ENCODE data around the gene GPHB5.

DNA sequence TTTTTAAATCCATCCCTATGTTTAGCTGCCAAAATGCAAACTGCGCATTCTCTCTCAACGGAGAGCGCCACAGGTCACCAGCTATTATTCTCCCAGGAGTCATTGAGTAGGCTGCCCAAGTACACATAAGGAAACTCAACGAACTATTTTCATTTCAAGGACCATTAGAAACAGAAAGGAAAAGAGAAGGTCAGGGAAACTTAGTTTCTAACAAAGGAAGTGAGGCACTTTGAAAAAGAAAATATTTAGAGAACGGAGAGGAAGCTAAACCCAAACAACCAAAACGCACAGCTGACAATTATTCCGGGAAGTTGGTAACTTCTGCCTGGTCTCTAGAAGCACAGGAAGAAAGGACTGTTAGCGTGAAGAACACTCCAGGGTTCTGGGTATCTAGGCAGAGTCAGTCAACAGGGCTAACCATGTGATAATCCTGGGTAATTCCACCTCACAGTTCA, 23.5 kb downstream of the GPHB5 start:
- TF ChIP-seq POLR2A (IDR thresholded peaks at IDR 0.05) = no peak
- TF ChIP-seq, protein P1, sequence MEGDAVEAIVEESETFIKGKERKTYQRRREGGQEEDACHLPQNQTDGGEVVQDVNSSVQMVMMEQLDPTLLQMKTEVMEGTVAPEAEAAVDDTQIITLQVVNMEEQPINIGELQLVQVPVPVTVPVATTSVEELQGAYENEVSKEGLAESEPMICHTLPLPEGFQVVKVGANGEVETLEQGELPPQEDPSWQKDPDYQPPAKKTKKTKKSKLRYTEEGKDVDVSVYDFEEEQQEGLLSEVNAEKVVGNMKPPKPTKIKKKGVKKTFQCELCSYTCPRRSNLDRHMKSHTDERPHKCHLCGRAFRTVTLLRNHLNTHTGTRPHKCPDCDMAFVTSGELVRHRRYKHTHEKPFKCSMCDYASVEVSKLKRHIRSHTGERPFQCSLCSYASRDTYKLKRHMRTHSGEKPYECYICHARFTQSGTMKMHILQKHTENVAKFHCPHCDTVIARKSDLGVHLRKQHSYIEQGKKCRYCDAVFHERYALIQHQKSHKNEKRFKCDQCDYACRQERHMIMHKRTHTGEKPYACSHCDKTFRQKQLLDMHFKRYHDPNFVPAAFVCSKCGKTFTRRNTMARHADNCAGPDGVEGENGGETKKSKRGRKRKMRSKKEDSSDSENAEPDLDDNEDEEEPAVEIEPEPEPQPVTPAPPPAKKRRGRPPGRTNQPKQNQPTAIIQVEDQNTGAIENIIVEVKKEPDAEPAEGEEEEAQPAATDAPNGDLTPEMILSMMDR (IDR thresholded peaks at IDR 0.05) = no peak

All from right lobe of liver (tissue), 4 donors.